Naive thymus-derived CD4-positive, alpha-beta T cell (primary cell): Measurements from ENCODE around the gene EMID1. TPM values are rescaled to one million over a fixed set of nuclear protein-coding genes. Genes with fewer than 3 reads are reported as not detected.
A peak's percentile ranks its signal among the peaks of the same experiment; 100 is the strongest.

Source experiments
- ATAC-seq: fragments of 150-1000 bp; cut with Tn5 transposase; 2 replicates; pipeline ENCODE4 v1.10.0; 2021; ENCODE audit warnings: mild to moderate bottlenecking, moderate library complexity
- CTCF ChIA-PET: fragments of 350-600 bp; sonication (Branson Sonifier 250); formaldehyde crosslinking; loops from one replicate; lab custom pipeline; 2021; ENCODE audit warnings: antibody characterized with exemption; lab: Charles Lee
- POLR2A ChIA-PET: fragments of 350-600 bp; sonication (Branson Sonifier 250); formaldehyde crosslinking; loops from one replicate; lab custom pipeline; 2021; ENCODE audit warnings: antibody characterized with exemption, inconsistent platforms; lab: Charles Lee
- DNase-seq, 9 donors: peaks; one replicate each; pipeline versions ENCODE4 v3.0.0 to v3.0.0-alpha.2; 2020 to 2022; ENCODE audit warnings: mixed read lengths in 1 of 9
- H3K27ac ChIP-seq: one replicate; pipeline ENCODE4 v1.7.0; 2013; ENCODE audit warnings: mild to moderate bottlenecking, low read depth, low read length, moderate library complexity
- H3K27me3 ChIP-seq, 2 donors: one replicate each; pipeline ENCODE4 v1.7.0; 2013; ENCODE audit warnings: low read length in 2 of 2, mild to moderate bottlenecking in 2 of 2, moderate library complexity in 2 of 2; ENCODE audit not compliant: control insufficient read depth in 2 of 2, insufficient read depth in 2 of 2
- H3K36me3 ChIP-seq, 3 experiments: 1 replicate in 2 of 3; 2 replicates in 1 of 3; pipeline ENCODE4 v1.7.0; 2013; ENCODE audit warnings: low read length in 3 of 3, mild to moderate bottlenecking in 3 of 3, moderate library complexity in 1 of 3; ENCODE audit not compliant: insufficient read depth in 3 of 3, control insufficient read depth in 2 of 3
- H3K4me1 ChIP-seq, 2 donors: one replicate each; pipeline ENCODE4 v1.7.0; 2013; ENCODE audit warnings: low read length in 2 of 2, mild to moderate bottlenecking in 2 of 2, moderate library complexity in 1 of 2; ENCODE audit not compliant: control insufficient read depth in 2 of 2, insufficient read depth in 2 of 2
- H3K4me3 ChIP-seq: 2 replicates; pipeline ENCODE4 v1.7.0; 2013; ENCODE audit warnings: mild to moderate bottlenecking, low read length
- H3K9me3 ChIP-seq, 3 experiments: 1 replicate in 2 of 3; 2 replicates in 1 of 3; pipeline ENCODE4 v1.7.0; 2013; ENCODE audit warnings: low read length in 3 of 3; ENCODE audit not compliant: control insufficient read depth in 2 of 3
- H3K27ac Mint-ChIP-seq, 9 donors: one replicate each; pipeline ENCODE4 v1.8.0; 2020 to 2022; ENCODE audit warnings: mixed read lengths in 9 of 9, mild to moderate bottlenecking in 8 of 9, moderate library complexity in 5 of 9, inconsistent platforms in 2 of 9
- H3K27me3 Mint-ChIP-seq, 5 donors: one replicate each; pipeline ENCODE4 v1.8.0; 2021 to 2022; ENCODE audit warnings: mixed read lengths in 5 of 5, mild to moderate bottlenecking in 1 of 5
- H3K36me3 Mint-ChIP-seq, 5 donors: one replicate each; pipeline ENCODE4 v1.8.0; 2020 to 2022; ENCODE audit warnings: mixed read lengths in 5 of 5, mild to moderate bottlenecking in 3 of 5, inconsistent platforms in 1 of 5
- H3K4me1 Mint-ChIP-seq, 7 donors: one replicate each; pipeline ENCODE4 v1.8.0; 2020 to 2022; ENCODE audit warnings: mixed read lengths in 7 of 7, mild to moderate bottlenecking in 3 of 7, inconsistent platforms in 1 of 7
- H3K4me3 Mint-ChIP-seq, 10 donors: one replicate each; pipeline ENCODE4 v1.8.0; 2020 to 2022; ENCODE audit warnings: mild to moderate bottlenecking in 10 of 10, mixed read lengths in 10 of 10, moderate library complexity in 6 of 10, inconsistent platforms in 2 of 10
- H3K9me3 Mint-ChIP-seq, 11 donors: one replicate each; pipeline ENCODE4 v1.8.0; 2020 to 2022; ENCODE audit warnings: mixed read lengths in 11 of 11, mild to moderate bottlenecking in 4 of 11, inconsistent platforms in 1 of 11, moderate library complexity in 1 of 11
- intact Hi-C, 2 donors: fragments of 100-400 bp; cut with micrococcal nuclease; formaldehyde crosslinking; loops; one replicate each; pipeline ENCODE4 v1.15.1; 2023
- polyA plus RNA-seq, 2 donors: library from polyadenylated mRNA; unstranded; fragments of 300-500 nt; fragmentation: Illumina TruSeq; gene quantifications; one replicate each; pipeline ENCODE4 v1.2.3, GENCODE V29; 2021
- total RNA-seq, 6 experiments: library from RNA in 5 of 6; stranded (reverse) in 5 of 6; gene quantifications; 1 replicate in 5 of 6; 2 replicates in 1 of 6; pipeline ENCODE4 v1.2.3 and lab custom pipeline; 2021 to 2026

The EMID1 gene
- total and polyA plus RNA-seq, 7 experiments from 2014 or later = 1.2 to 2.0 TPM; not detected in 5

GRCh38 chr22:29299136-29299900 lies 93.6 kb downstream of the EMID1 start:
- Mint-ChIP-seq H3K4me3 (no peak overlapping the region), H3K27ac (peak overlapping the region in 7 of 9 donors; percentile 7 to 66 (median 36)), H3K36me3 (peaks cover 11 to 47% (median 22%) of the 10 kb centered on the region in 5 donors), H3K9me3 (no peaks in the 10 kb centered on the region), H3K27me3 (peaks cover 0 to 2% (median 0%) of the 10 kb centered on the region in 5 donors), H3K4me1 (peaks cover 0 to 11% (median 3%) of the 10 kb centered on the region in 7 donors)
- DNase-seq = no peak
- H3K9me3 ChIP-seq = no peaks in the 10 kb centered on the region
- ATAC-seq = no peak
- intact Hi-C loops = no loop called here
- ChIA-PET POLR2A (no interaction called here), CTCF (no interaction called here)
- H3K4me1 ChIP-seq = no peaks in the 10 kb centered on the region
- no peaks in the 10 kb centered on the region for H3K27me3 ChIP-seq
- no peak overlapping the region for H3K27ac ChIP-seq
- H3K4me3 ChIP-seq = no peak overlapping the region
- H3K36me3 ChIP-seq = peaks cover 34 to 65% (median 38%) of the 10 kb centered on the region in 3 experiments

DNA sequence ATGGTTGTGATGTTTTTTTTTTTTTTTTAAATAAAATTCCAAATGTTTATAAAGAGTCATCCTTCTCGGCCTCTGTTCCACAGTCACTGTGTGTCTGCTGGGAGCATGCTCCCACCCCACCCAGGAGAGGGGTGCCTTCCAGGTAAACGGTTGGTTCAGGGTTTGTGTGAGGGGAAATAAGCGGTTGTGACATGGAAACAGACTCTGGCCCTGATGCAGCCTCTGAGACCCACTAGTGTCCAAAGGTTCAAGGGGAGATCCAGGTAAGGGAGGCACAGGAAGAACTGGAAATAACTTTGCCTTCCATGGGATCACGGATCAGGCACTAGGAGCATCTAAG lies 94.7 kb downstream of the EMID1 start:
- no peaks in the 10 kb centered on the region for H3K9me3 Mint-ChIP-seq
- Histone ChIP-seq H3K27me3 (peaks cover 0 to 4% of the 10 kb centered on the region in 2 donors), H3K27ac (no peak overlapping the region), H3K9me3 (no peaks in the 10 kb centered on the region), H3K4me3 (no peak overlapping the region), H3K4me1 (no peaks in the 10 kb centered on the region), H3K36me3 (peaks cover 33 to 53% (median 34%) of the 10 kb centered on the region in 3 experiments)
- peak overlapping the region in 2 of 9 donors; percentile 9 to 31 for H3K27ac Mint-ChIP-seq
- no peak for ATAC-seq
- peaks cover 11 to 47% (median 20%) of the 10 kb centered on the region in 5 donors for H3K36me3 Mint-ChIP-seq
- intact Hi-C loops = loop anchor here in 1 of 2 donors (5.0 kb wide), 1 partner anchor 33 kb away; the partner anchor contains the start of genes EWSR1 and RHBDD3
- no peak for DNase-seq
- H3K4me3 Mint-ChIP-seq = no peak overlapping the region
- H3K4me1 Mint-ChIP-seq = peaks cover 0 to 11% (median 3%) of the 10 kb centered on the region in 7 donors
- peaks cover 0 to 12% (median 5%) of the 10 kb centered on the region in 5 donors for H3K27me3 Mint-ChIP-seq
- ChIA-PET POLR2A (no interaction called here), CTCF (no interaction called here)

- intact Hi-C loops = loop anchor here in 1 of 2 donors (5.0 kb wide), 1 partner anchor 34 kb away; the partner anchor contains the start of genes EWSR1 and RHBDD3
- H3K4me1 ChIP-seq = peaks cover 0 to 3% of the 10 kb centered on the region in 2 donors
- POLR2A ChIA-PET = no interaction called here
- H3K4me3 ChIP-seq = no peak overlapping the region
- ATAC-seq (peak; percentile 12), DNase-seq (no peak)
- no peak overlapping the region for H3K27ac ChIP-seq
- H3K36me3 Mint-ChIP-seq = peaks cover 11 to 42% (median 18%) of the 10 kb centered on the region in 5 donors
- H3K27me3 ChIP-seq = peaks cover 0 to 7% of the 10 kb centered on the region in 2 donors
- peak overlapping the region in 6 of 9 donors; percentile 22 to 69 (median 32) for H3K27ac Mint-ChIP-seq
- H3K9me3 ChIP-seq = no peaks in the 10 kb centered on the region
- peaks cover 0 to 1% (median 0%) of the 10 kb centered on the region in 11 donors for H3K9me3 Mint-ChIP-seq
- peaks cover 0 to 14% (median 9%) of the 10 kb centered on the region in 5 donors for H3K27me3 Mint-ChIP-seq
- H3K4me1 Mint-ChIP-seq = peaks cover 2 to 17% (median 6%) of the 10 kb centered on the region in 7 donors
- CTCF ChIA-PET = no interaction called here
- peaks cover 27 to 48% (median 29%) of the 10 kb centered on the region in 3 experiments for H3K36me3 ChIP-seq
- no peak overlapping the region for H3K4me3 Mint-ChIP-seq
Measured at GRCh38 chr22:29300807-29301601, 95.3 kb downstream of the EMID1 start.

GRCh38 chr22:29301716-29302401 lies 96.2 kb downstream of the EMID1 start:
- H3K36me3 ChIP-seq = peaks cover 19 to 39% (median 22%) of the 10 kb centered on the region in 3 experiments
- DNase-seq = no peak
- intact Hi-C loops = loop anchor here in 1 of 2 donors (5.0 kb wide), 1 partner anchor 35 kb away; the partner anchor contains the start of genes EWSR1 and RHBDD3
- H3K27me3 Mint-ChIP-seq = peaks cover 0 to 17% (median 10%) of the 10 kb centered on the region in 5 donors
- peaks cover 11 to 37% (median 17%) of the 10 kb centered on the region in 5 donors for H3K36me3 Mint-ChIP-seq
- peaks cover 3 to 10% of the 10 kb centered on the region in 2 donors for H3K4me1 ChIP-seq
- H3K4me1 Mint-ChIP-seq = peaks cover 7 to 21% (median 8%) of the 10 kb centered on the region in 7 donors
- ChIA-PET CTCF (no interaction called here), POLR2A (no interaction called here)
- H3K4me3 Mint-ChIP-seq = no peak overlapping the region
- no peak overlapping the region for H3K4me3 ChIP-seq
- peaks cover 0 to 7% of the 10 kb centered on the region in 2 donors for H3K27me3 ChIP-seq
- no peaks in the 10 kb centered on the region for H3K9me3 ChIP-seq
- H3K27ac ChIP-seq = no peak overlapping the region
- ATAC-seq = no peak
- peak overlapping the region in 2 of 9 donors; percentile 22 to 29 for H3K27ac Mint-ChIP-seq
- H3K9me3 Mint-ChIP-seq = peaks cover 0 to 1% (median 0%) of the 10 kb centered on the region in 11 donors

DNA sequence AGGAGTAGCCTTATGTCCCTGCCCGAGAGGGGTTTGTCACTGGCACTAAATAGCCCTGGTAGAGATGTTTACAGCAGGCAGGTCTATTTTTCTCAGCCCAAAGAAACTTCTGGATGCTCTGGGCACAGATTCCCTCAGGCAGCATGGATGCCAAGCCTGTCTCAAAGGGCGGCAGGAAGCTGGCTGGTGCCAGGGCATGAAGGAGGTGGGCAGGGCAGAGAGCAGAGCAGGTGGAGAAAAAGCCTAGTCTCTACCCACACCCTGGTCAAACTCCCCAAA lies 96.6 kb downstream of the EMID1 start:
- H3K9me3 Mint-ChIP-seq = peaks cover 0 to 1% (median 0%) of the 10 kb centered on the region in 11 donors
- ChIA-PET CTCF (no interaction called here), POLR2A (no interaction called here)
- intact Hi-C loops = loop anchor here in 1 of 2 donors (5.0 kb wide), 1 partner anchor 35 kb away; the partner anchor contains the start of genes EWSR1 and RHBDD3
- H3K27me3 ChIP-seq = peaks cover 0 to 7% of the 10 kb centered on the region in 2 donors
- peaks cover under 1 to 18% (median 11%) of the 10 kb centered on the region in 5 donors for H3K27me3 Mint-ChIP-seq
- DNase-seq (no peak), ATAC-seq (no peak)
- H3K4me3 Mint-ChIP-seq = no peak overlapping the region
- peaks cover 11 to 33% (median 17%) of the 10 kb centered on the region in 5 donors for H3K36me3 Mint-ChIP-seq
- H3K4me1 Mint-ChIP-seq = peaks cover 8 to 22% (median 9%) of the 10 kb centered on the region in 7 donors
- no peak overlapping the region for H3K27ac Mint-ChIP-seq
- H3K36me3 ChIP-seq = peaks cover 14 to 34% (median 17%) of the 10 kb centered on the region in 3 experiments
- no peak overlapping the region for H3K4me3 ChIP-seq
- H3K4me1 ChIP-seq = peaks cover 3 to 10% of the 10 kb centered on the region in 2 donors
- no peak overlapping the region for H3K27ac ChIP-seq
- no peaks in the 10 kb centered on the region for H3K9me3 ChIP-seq
